Prostate gland (tissue), 2 donors: Measurements from ENCODE around the gene CFAP221. TPM values are rescaled to one million over a fixed set of nuclear protein-coding genes. Genes with fewer than 3 reads are reported as not detected.

Source experiments
- DNase-seq: peaks from one replicate; pipeline ENCODE4 v3.0.0-alpha.2; 2019; ENCODE audit warnings: low spot score
- H3K27ac ChIP-seq, 2 donors: fragments of 200-600 bp; sonication (generic); 2 replicates each; pipeline ENCODE4 v1.5.1; 2017 to 2019
- H3K27me3 ChIP-seq: fragments of 200-600 bp; sonication (generic); replicated peaks from 2 replicates; pipeline ENCODE4 v1.5.1; 2019; ENCODE audit not compliant: insufficient read depth
- H3K36me3 ChIP-seq, 2 donors: fragments of 200-600 bp; sonication (generic); 1 replicate in 1 of 2; 2 replicates in 1 of 2; pipeline versions ENCODE4 v1.5.1 to v1.8.1; 2017 to 2019
- H3K4me1 ChIP-seq: fragments of 200-600 bp; sonication (generic); replicated peaks from 2 replicates; pipeline ENCODE4 v1.5.1; 2019
- H3K4me3 ChIP-seq, 2 donors: fragments of 200-600 bp; sonication (generic); 2 replicates each; pipeline ENCODE4 v1.5.1; 2017 to 2019
- H3K9me3 ChIP-seq: fragments of 200-600 bp; sonication (generic); 2 replicates; pipeline ENCODE4 v1.5.1; 2017
- POLR2A ChIP-seq: fragments of 450-650 bp; IDR thresholded peaks from one replicate; pipeline ENCODE4 v1.6.1; 2016; ENCODE audit warnings: antibody characterized with exemption, mild to moderate bottlenecking
- POLR2AphosphoS5 ChIP-seq: sonication (generic); formaldehyde crosslinking; IDR thresholded peaks from one replicate; pipeline ENCODE4 v1.6.1; 2017; ENCODE audit warnings: antibody characterized with exemption
- WGBS: methylation state at CpG from one replicate; pipeline ENCODE4 v1.1.5; 2018; 5-methylcytosine and 5-hydroxymethylcytosine counted together
- intact Hi-C: fragments of 100-400 bp; cut with DNase I; formaldehyde crosslinking; loops from one replicate; pipeline ENCODE4 v1.14.2; 2022
- total RNA-seq, 2 donors: library from RNA; depleted of rRNA; stranded (reverse); fragments of >200 nt; gene quantifications; one replicate each; pipeline ENCODE4 v1.1.0, GENCODE V29; 2016
- TF ChIP-seq, protein P1 (sequence below), 4 experiments: fragments of 200-600 bp in 2 of 4; fragments of 450-650 bp in 2 of 4; sonication (generic) in 2 of 4; IDR thresholded peaks; 1 replicate in 3 of 4; 2 replicates in 1 of 4; pipeline ENCODE4 v1.5.1; 2016 to 2019; ENCODE audit warnings: antibody characterized with exemption in 4 of 4, mild to moderate bottlenecking in 2 of 4, moderate library complexity in 2 of 4

Gene CFAP221
- total RNA-seq, 2 donors from 2014 or later = 18.3 TPM; not detected in 1

DNA sequence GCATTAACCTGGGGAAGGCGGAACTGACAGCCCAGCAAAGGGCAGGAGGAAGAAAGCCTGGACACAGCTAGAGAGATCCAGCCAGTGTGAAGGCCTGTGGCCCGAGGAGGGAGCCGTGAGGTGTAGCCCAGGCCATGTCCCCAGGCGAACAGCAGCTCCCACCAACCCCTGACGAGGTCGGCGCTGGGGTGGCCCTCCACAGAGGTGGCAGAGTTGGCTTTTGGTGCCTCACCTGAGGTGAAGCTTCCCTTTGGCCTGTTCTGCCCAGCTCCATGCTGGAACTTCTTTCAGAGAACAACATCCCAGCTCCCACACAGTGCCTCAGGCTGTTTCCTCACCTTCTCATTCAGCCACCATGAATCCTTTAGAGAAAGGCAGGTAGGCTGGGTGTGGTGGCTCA lies 148.1 kb downstream of the CFAP221 start:
- H3K27me3 ChIP-seq = no peaks in the 10 kb centered on the region
- H3K36me3 ChIP-seq = peaks cover 0 to 3% of the 10 kb centered on the region in 2 donors
- DNase-seq = no peak
- peaks cover 6% of the 10 kb centered on the region for H3K4me1 ChIP-seq
- H3K4me3 ChIP-seq = no peak overlapping the region
- no peak overlapping the region for H3K27ac ChIP-seq
- WGBS = 89% methylated on average over 7 of the region's 7 CpGs
- TF ChIP-seq POLR2A (no peak), POLR2AphosphoS5 (no peak)
- TF ChIP-seq, protein P1, sequence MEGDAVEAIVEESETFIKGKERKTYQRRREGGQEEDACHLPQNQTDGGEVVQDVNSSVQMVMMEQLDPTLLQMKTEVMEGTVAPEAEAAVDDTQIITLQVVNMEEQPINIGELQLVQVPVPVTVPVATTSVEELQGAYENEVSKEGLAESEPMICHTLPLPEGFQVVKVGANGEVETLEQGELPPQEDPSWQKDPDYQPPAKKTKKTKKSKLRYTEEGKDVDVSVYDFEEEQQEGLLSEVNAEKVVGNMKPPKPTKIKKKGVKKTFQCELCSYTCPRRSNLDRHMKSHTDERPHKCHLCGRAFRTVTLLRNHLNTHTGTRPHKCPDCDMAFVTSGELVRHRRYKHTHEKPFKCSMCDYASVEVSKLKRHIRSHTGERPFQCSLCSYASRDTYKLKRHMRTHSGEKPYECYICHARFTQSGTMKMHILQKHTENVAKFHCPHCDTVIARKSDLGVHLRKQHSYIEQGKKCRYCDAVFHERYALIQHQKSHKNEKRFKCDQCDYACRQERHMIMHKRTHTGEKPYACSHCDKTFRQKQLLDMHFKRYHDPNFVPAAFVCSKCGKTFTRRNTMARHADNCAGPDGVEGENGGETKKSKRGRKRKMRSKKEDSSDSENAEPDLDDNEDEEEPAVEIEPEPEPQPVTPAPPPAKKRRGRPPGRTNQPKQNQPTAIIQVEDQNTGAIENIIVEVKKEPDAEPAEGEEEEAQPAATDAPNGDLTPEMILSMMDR (IDR thresholded peaks at IDR 0.05) = no peak
- no peaks in the 10 kb centered on the region for H3K9me3 ChIP-seq
- intact Hi-C loops = no loop called here

DNA sequence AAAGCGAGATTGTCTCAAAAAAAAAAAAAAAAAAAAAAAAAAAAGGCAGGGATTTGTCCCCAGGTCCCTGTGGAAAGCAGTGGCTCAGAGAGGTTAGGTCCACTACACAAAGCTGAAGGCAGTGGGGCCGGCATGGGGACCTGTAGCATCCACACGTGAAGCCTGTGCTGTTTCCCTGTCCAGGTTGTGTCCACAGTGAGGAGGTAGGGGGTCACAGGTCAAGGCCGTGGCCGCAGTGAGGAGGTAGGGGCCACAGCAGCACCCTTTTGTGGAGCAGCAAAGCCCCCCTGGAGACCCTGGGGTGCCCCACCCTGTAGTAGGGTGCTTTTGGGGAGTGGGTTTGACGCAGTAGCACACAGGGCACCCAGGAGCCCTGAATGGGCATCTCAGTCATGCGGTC lies 148.7 kb downstream of the CFAP221 start:
- TF ChIP-seq POLR2AphosphoS5 = no peak
- TF ChIP-seq, protein P1 (IDR thresholded peaks at IDR 0.05) = no peak
- TF ChIP-seq POLR2A = no peak
- H3K4me3 ChIP-seq = no peak overlapping the region
- intact Hi-C loops = no loop called here
- 88% methylated on average over 7 of the region's 7 CpGs for WGBS
- no peak overlapping the region for H3K27ac ChIP-seq
- no peaks in the 10 kb centered on the region for H3K9me3 ChIP-seq
- peaks cover 0 to 3% of the 10 kb centered on the region in 2 donors for H3K36me3 ChIP-seq
- no peaks in the 10 kb centered on the region for H3K27me3 ChIP-seq
- DNase-seq = no peak
- peaks cover 6% of the 10 kb centered on the region for H3K4me1 ChIP-seq

DNA sequence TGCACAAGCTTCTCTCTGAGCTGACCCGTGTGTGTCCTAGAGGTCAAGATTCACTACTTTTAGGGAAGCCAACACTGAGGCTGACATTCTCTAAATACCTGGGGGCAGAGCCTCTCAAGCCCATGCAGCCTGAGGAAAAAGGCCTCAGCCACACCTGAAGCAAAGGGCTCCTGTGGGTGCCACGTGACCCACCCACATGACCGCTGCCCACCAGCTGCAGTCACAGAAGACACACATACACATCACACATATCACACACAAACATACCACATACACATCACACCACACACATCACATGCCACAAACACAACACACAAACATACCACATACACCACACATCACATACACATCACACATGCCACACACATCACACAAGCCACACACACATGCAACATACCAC lies 149.3 kb downstream of the CFAP221 start:
- 78% methylated on average over 3 of the region's 3 CpGs for WGBS
- H3K27me3 ChIP-seq = no peaks in the 10 kb centered on the region
- intact Hi-C loops = no loop called here
- TF ChIP-seq, protein P1 (IDR thresholded peaks at IDR 0.05) = no peak
- TF ChIP-seq POLR2AphosphoS5 (no peak), POLR2A (no peak)
- no peak overlapping the region for H3K4me3 ChIP-seq
- H3K36me3 ChIP-seq = peaks cover 0 to 3% of the 10 kb centered on the region in 2 donors
- H3K4me1 ChIP-seq = peaks cover 6% of the 10 kb centered on the region
- H3K9me3 ChIP-seq = no peaks in the 10 kb centered on the region
- DNase-seq = no peak
- H3K27ac ChIP-seq = no peak overlapping the region

DNA sequence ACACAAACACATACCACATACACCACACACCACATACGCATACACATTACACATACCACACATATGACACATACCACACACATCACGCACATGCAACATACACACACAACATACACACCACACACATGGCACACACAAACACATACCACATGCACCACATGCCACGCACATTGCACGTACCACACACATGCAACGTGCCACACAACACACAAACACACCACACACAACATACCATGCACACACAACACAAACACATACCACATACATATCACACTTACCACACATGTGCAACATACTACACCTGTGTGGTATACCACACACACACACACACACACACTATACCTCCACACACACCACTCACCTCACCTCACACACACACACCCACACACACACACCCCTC lies 149.7 kb downstream of the CFAP221 start:
- no peak for DNase-seq
- 86% methylated on average over 5 of the region's 5 CpGs for whole genome bisulfite sequencing
- intact Hi-C loops = no loop called here

DNA sequence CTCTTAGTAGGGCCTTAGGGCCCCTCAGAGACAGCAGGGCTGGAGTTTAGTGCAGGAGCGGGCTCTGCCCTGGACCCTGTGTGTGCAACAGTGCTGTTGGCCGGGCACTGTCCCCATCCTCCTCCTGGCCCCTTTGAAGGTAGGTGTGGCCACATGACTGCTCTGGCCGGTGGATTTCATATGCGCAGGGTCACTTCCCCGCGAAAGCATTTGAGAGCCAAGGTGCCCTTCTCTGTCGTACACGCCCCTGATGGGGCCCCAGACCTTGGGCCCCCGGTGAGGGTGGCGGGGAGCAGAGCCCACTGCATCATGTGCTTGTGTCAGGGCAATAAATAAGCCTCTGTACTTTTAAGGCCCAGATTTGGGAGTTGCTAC lies 150.2 kb downstream of the CFAP221 start:
- no peak for TF ChIP-seq POLR2AphosphoS5
- TF ChIP-seq, protein P1 (IDR thresholded peaks at IDR 0.05) = no peak
- TF ChIP-seq POLR2A = no peak
- 40% methylated on average over 10 of the region's 10 CpGs for WGBS

More for the DNA sequence above, 149.7 kb downstream of the CFAP221 start:
- Histone ChIP-seq H3K4me1 (peaks cover 6% of the 10 kb centered on the region), H3K27ac (no peak overlapping the region), H3K36me3 (peaks cover 0 to 3% of the 10 kb centered on the region in 2 donors), H3K9me3 (no peaks in the 10 kb centered on the region), H3K4me3 (no peak overlapping the region), H3K27me3 (no peaks in the 10 kb centered on the region)
- TF ChIP-seq POLR2AphosphoS5 (no peak), POLR2A (no peak)
- TF ChIP-seq, protein P1 (IDR thresholded peaks at IDR 0.05) = no peak

More for the DNA sequence above, 150.2 kb downstream of the CFAP221 start:
- Histone ChIP-seq H3K27me3 (no peaks in the 10 kb centered on the region), H3K27ac (no peak overlapping the region), H3K9me3 (no peaks in the 10 kb centered on the region), H3K36me3 (no peaks in the 10 kb centered on the region), H3K4me1 (peaks cover 6% of the 10 kb centered on the region), H3K4me3 (no peak overlapping the region)
- DNase-seq = no peak
- intact Hi-C loops = no loop called here
